Hepatocyte (in vitro differentiated cells): ENCODE results near the gene NEK4.

Experiments used
- CTCF ChIP-seq: fragments of 200-600 bp; sonication (generic); IDR thresholded peaks from 2 replicates; pipeline ENCODE4 v1.5.1; 2016; ENCODE audit warnings: antibody characterized with exemption, mild to moderate bottlenecking; ENCODE audit not compliant: poor library complexity
- EZH2 ChIP-seq: fragments of 200-600 bp; sonication (generic); IDR thresholded peaks from 2 replicates; pipeline ENCODE4 v1.6.1; 2016; ENCODE audit warnings: antibody characterized with exemption, mild to moderate bottlenecking, borderline replicate concordance

DNA sequence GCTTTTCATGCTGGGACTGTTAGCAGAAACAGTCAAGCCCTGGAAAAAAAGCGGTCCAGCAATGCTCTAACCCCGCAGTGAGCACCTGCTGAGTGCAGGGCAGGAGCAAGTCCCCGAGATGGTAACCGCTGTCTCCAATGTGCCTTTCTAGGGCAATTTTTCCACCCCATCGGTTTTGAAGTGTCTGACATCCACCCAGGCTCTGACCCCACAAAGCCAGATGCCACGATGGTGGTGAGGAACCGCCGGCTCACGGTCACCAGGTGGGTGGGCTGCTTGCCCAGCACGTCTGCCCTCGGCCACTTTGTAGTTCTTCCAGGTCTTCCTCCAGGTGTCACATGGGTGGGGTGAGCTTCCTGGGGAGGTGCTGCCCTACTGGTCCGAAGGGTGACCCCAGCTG is 20.6 kb upstream of the NEK4 start:
- TF ChIP-seq CTCF (no peak), EZH2 (no peak)
